LoVo (cell line): ENCODE measurements around the gene TLL2.

Experiments
- DNase-seq: peaks from one replicate; pipeline ENCODE4 v3.0.0-alpha.2; 2016; ENCODE audit warnings: low spot score

TLL2 gene

DNA sequence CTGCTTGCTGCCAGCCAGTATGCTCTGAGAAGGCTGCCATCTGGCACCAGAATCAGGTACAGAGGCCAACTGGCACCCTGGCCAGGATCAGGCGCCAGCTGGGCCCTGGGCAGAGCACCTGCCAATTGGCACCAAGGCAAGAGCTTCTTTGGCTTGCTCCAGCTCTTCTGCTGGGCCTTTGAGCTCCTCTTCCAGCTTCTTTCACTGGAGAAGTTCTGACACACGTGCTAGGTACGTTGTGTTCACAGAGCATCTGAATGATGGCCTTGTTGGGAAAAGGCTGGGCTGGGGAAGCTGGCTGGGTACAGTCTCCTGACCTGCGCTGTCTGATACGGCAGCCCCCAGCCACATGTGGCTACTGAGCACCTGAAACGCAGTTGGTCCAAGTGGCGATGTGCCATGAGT is 123.3 kb downstream of the TLL2 start:
- no peak for DNase-seq

DNA sequence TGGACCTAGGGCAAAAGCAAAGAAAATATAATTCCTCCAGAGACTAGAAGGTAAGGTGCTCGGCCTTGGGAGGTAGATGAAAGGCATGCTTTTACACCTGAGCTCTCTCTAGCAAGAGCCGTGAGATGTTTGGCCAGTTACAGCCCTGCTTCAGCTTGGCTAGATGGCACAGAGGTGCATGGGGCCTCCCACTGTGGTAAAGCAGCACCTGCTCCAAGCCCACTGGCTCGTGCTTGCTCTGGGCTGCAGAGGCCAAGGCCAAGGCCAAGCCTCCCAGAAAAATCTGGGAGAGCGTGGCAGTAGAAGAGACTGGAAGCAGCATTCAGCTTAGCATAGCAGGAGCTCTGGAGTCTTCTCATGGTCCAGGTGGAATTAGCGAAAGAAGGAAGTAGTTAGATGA is 123.9 kb downstream of the TLL2 start:
- no peak for DNase-seq

DNA sequence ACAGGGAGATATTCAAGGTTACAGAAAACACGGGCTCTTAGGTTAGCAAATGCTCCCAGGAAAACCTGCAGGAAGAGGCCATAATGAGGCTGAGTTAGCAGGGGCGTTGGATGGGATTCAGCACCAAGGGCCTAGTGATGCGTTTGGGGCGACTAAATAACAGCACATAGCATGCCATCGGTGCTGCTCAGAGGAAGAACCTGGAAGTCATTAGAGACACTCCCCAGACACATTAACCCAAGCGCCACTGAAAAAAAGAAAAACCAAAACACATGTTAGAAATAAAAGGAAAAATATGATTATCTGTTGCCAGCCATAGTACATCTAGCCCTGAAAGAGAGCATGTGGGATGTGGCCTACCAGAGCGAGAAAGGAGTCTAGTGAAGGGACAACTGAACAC is 126.1 kb downstream of the TLL2 start:
- no peak for DNase-seq

GRCh38 chr10:96387161-96387560 is 126.6 kb downstream of the TLL2 start:
- DNase-seq: no peak

- DNase-seq: no peak
These were observed 129.2 kb downstream of the TLL2 start for GRCh38 chr10:96384506-96384905.

- DNase-seq: no peak
These were observed 132.9 kb downstream of the TLL2 start for GRCh38 chr10:96380821-96381220.

GRCh38 chr10:96379758-96380157 is 134.0 kb downstream of the TLL2 start:
- DNase-seq: no peak

DNA sequence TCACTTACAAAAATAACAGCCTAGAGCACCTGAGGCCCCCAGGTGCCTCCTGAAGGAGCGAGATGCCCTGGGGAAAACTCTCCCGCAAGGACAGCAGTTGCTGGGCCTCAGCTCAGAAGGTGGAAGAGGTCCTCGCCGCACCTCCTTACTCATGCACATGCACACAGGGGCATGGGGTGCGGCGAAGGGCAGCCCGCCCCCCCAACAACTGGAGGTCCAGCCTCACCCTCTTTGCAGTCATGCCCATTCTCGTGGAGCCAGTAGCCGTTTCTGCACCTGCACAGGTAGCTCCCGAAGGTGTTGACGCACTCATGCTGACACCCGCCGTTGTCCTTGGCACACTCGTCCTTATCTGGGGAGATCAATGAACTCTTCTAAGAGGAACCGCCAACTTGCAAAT is 135.0 kb downstream of the TLL2 start:
- DNase-seq: no peak

GRCh38 chr10:96377816-96378294 is 135.9 kb downstream of the TLL2 start:
- DNase-seq: peak; percentile 11

- no peak for DNase-seq
These were observed 137.2 kb downstream of the TLL2 start for GRCh38 chr10:96376483-96376882.

GRCh38 chr10:96374985-96375830 is 138.5 kb downstream of the TLL2 start:
- DNase-seq: peak; percentile 88

DNA sequence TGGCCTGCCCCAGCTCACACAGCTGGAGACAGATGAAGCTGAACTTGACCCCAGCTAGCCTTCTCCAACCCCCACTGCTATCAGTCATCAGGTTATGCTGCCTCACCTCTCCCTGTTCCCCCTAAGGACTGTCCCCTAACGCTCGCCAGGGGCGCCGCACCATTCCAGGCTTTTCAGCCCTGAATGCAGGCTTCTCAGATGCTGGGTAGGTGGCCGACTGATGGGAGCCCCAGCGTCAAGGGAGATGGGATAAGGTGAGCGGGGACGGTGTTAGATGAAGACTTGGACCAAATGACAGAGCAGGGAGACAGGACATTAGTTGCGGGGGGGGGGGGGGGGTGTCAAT is 139.1 kb downstream of the TLL2 start:
- no peak for DNase-seq

GRCh38 chr10:96374004-96374403 is 139.7 kb downstream of the TLL2 start:
- no peak for DNase-seq

DNA sequence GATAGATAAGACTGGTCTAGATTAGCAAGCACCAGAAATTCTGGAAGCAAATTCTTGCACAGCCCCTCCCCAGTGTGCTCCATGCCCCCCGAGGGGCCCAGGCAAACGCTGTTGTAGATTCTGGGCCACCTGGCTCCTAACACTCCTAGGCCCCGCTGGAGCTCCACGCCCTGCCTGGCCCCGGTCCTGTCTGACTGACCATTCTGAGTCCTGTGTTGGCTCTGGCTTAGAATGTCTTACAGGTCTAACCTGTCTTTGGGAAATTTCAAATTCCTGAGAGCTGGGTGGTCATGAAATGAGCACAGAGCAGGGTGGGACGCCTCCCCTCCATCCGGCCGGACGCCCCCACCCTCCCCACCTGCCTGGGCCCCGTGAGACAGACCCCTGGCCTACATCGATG is 142.4 kb downstream of the TLL2 start:
- DNase-seq: no peak

- DNase-seq: peak; percentile 63
These were observed 143.1 kb downstream of the TLL2 start for GRCh38 chr10:96370584-96371157.

DNA sequence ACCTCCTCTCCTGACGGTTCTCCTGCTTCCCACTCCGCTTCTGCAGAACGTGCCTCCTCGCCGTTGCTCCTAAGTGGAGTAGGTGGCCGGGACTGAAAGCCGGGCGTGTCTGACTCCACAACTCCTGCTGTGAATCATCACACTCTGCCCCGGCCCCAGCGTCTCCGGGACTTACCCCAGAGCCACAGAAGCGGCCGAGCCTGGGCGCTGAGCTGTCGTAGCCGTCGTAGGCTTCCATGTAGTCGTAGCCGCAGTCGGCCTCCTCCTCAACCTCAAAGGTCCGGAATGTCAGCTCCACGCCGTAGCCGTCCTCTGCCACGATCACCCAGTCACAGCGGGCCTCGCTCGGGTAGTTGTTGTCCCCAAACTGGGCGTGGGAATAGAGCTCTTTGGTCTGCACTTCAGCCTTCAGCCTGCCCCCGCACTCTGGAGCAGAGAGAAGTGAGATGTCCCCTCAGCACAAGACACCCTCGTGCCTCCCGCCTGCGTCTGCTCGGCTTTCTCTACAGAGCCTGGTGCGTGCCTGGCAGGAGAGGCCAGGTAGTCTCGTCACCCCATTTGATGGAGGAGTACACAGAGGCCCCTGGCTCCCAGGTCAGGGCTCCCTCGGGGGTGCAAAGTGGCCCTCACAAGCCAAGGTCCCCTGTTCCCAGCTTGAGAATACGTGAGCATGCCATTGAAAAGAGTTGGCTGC is 143.7 kb downstream of the TLL2 start:
- peak; percentile 51 for DNase-seq

- no peak for DNase-seq
These were observed 144.8 kb downstream of the TLL2 start for GRCh38 chr10:96368971-96369370.

DNA sequence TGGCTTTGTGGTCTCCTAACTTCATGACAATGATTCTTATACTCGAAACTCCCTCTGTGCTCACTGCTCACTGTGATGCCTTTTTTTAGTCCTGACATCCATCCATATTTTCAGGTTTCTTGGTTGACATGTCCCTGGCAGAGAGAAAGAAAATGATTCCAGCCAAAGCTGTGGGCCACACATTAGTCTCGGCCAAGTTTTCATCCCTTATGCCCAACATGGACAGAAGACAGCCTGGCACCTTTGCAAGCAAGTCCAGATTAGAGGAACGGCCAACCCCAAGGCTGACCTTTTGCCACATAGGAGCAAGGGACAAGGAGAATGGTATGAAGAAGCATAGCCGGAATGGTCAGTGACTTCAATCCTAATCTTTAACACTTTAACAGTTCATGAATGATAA is 146.3 kb downstream of the TLL2 start:
- DNase-seq: no peak

- peak; percentile 24 for DNase-seq
These were observed 147.2 kb downstream of the TLL2 start for GRCh38 chr10:96366508-96366907.

- DNase-seq: no peak
These were observed 148.2 kb downstream of the TLL2 start for GRCh38 chr10:96365571-96365970.

GRCh38 chr10:96360766-96361165 is 153.0 kb downstream of the TLL2 start:
- no peak for DNase-seq

GRCh38 chr10:96360331-96360730 is 153.4 kb downstream of the TLL2 start:
- no peak for DNase-seq

GRCh38 chr10:96359616-96360015 is 154.1 kb downstream of the TLL2 start:
- DNase-seq: no peak
